ENCODE data around the gene PRKCH. TPM values are rescaled to one million over a fixed set of nuclear protein-coding genes. Genes with fewer than 3 reads are reported as not detected.

The PRKCH gene
- polyA plus RNA-seq, 1 donor from 2014 or later, result 2.0 TPM

GRCh38 chr14:61538464-61539022 lies 217.2 kb downstream of the PRKCH start:
- no peak overlapping the region for H3K9ac ChIP-seq (ENCODE audit: low read length)
- H2AFZ ChIP-seq (ENCODE audit: low read depth, low read length), result no peak overlapping the region
- H3K27me3 ChIP-seq (ENCODE audit: insufficient read depth, low read depth, low read length), result no peaks in the 10 kb centered on the region
- H3K36me3 ChIP-seq (ENCODE audit: insufficient read depth, low read length), result no peaks in the 10 kb centered on the region
- no peak overlapping the region for H3K27ac ChIP-seq (ENCODE audit: low read length)
- no peaks in the 10 kb centered on the region for H3K79me2 ChIP-seq (replicated peaks; ENCODE audit: insufficient read depth, low read length)
- no peaks in the 10 kb centered on the region for H4K20me1 ChIP-seq (ENCODE audit: insufficient read depth)
- no peaks in the 10 kb centered on the region for H3K9me3 ChIP-seq (ENCODE audit: low read length)
- no peaks in the 10 kb centered on the region for H3K9me2 ChIP-seq (ENCODE audit: insufficient read depth, low read length)
- TF ChIP-seq RAD21 (conservative IDR thresholded peaks at IDR 0.05) (no peak), MXI1 (conservative IDR thresholded peaks at IDR 0.05; ENCODE audit: poor library complexity, severe bottlenecking) (no peak), TAF1 (IDR thresholded peaks at IDR 0.05; ENCODE audit: low read depth) (no peak), SMC3 (conservative IDR thresholded peaks at IDR 0.05; ENCODE audit: poor library complexity) (no peak), EZH2 (IDR thresholded peaks at IDR 0.05; ENCODE audit: borderline replicate concordance, insufficient read depth, low read length, poor library complexity, severe bottlenecking) (no peak), POLR2AphosphoS5 (IDR thresholded peaks at IDR 0.05) (no peak), EP300 (conservative IDR thresholded peaks at IDR 0.05; ENCODE audit: poor library complexity, severe bottlenecking) (no peak), REST (IDR thresholded peaks at IDR 0.05; ENCODE audit: borderline replicate concordance) (no peak), CTCF (IDR thresholded peaks at IDR 0.05; ENCODE audit: poor library complexity, severe bottlenecking) (no peak)
- H3F3A ChIP-seq (ENCODE audit: insufficient read depth, low read length, poor library complexity, severe bottlenecking), result no peaks in the 10 kb centered on the region
- H3K4me3 ChIP-seq (ENCODE audit: low read length), result no peak overlapping the region
- H3K4me2 ChIP-seq (ENCODE audit: low read length), result no peak overlapping the region

- no peaks in the 10 kb centered on the region for H3K9me2 ChIP-seq (ENCODE audit: insufficient read depth, low read length)
- no peaks in the 10 kb centered on the region for H3K36me3 ChIP-seq (ENCODE audit: insufficient read depth, low read length)
- H2AFZ ChIP-seq (ENCODE audit: low read depth, low read length), result no peak overlapping the region
- no peak overlapping the region for H3K4me2 ChIP-seq (ENCODE audit: low read length)
- H3K9me3 ChIP-seq (ENCODE audit: low read length), result no peaks in the 10 kb centered on the region
- no peaks in the 10 kb centered on the region for H4K20me1 ChIP-seq (ENCODE audit: insufficient read depth)
- TF ChIP-seq EZH2 (IDR thresholded peaks at IDR 0.05; ENCODE audit: borderline replicate concordance, insufficient read depth, low read length, poor library complexity, severe bottlenecking) (no peak), REST (IDR thresholded peaks at IDR 0.05; ENCODE audit: borderline replicate concordance) (no peak), SMC3 (conservative IDR thresholded peaks at IDR 0.05; ENCODE audit: poor library complexity) (no peak), CTCF (IDR thresholded peaks at IDR 0.05; ENCODE audit: poor library complexity, severe bottlenecking) (no peak), EP300 (conservative IDR thresholded peaks at IDR 0.05; ENCODE audit: poor library complexity, severe bottlenecking) (no peak)
- no peaks in the 10 kb centered on the region for H3K79me2 ChIP-seq (replicated peaks; ENCODE audit: insufficient read depth, low read length)
- H3K27ac ChIP-seq (ENCODE audit: low read length), result no peak overlapping the region
- H3K27me3 ChIP-seq (ENCODE audit: insufficient read depth, low read depth, low read length), result no peaks in the 10 kb centered on the region
- no peaks in the 10 kb centered on the region for H3F3A ChIP-seq (ENCODE audit: insufficient read depth, low read length, poor library complexity, severe bottlenecking)
- no peak overlapping the region for H3K4me3 ChIP-seq (ENCODE audit: low read length)
- H3K9ac ChIP-seq (ENCODE audit: low read length), result no peak overlapping the region
These were observed 218.3 kb downstream of the PRKCH start for GRCh38 chr14:61539631-61540030.
